Measurements from ENCODE around the gene LEF1.

Gene LEF1

DNA sequence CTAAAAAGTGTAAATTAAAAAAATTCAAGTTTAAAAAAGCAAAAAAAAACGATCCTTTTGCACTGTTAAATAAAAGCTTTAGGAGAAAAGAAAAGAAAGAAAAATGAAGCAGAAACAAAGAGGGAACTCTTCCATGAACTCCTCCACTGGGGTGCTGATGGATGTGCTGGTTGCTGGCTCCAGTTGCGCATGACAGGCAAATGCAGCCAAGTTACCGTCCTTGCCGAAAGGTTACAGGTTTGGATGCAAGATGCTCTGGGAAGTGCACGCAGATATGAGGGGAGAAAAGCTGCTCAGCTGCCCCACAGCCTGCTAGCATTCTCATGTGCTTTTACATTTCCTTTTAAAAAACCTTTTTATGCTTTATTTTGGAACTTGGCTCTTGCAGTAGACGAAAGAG is 120.6 kb downstream of the LEF1 start:
- peak overlapping the region; percentile 87 for H3K27ac Mint-ChIP-seq
- H3K4me3 Mint-ChIP-seq = no peak overlapping the region
- peaks cover 35% of the 10 kb centered on the region for H3K36me3 Mint-ChIP-seq (ENCODE audit: low read depth)
- TF ChIP-seq CTCF (IDR thresholded peaks at IDR 0.05) = no peak
- DNase-seq = no peak
- H3K9me3 Mint-ChIP-seq = no peaks in the 10 kb centered on the region
- H3K27me3 Mint-ChIP-seq (ENCODE audit: low read depth, poor library complexity) = no peaks in the 10 kb centered on the region
- peaks cover 84% of the 10 kb centered on the region for H3K4me1 Mint-ChIP-seq

- DNase-seq = no peak
- no peak overlapping the region for H3K4me3 Mint-ChIP-seq
- H3K27me3 Mint-ChIP-seq (ENCODE audit: low read depth, poor library complexity) = no peaks in the 10 kb centered on the region
These were observed 121.5 kb downstream of the LEF1 start for GRCh38 chr4:108047199-108047598.

DNA sequence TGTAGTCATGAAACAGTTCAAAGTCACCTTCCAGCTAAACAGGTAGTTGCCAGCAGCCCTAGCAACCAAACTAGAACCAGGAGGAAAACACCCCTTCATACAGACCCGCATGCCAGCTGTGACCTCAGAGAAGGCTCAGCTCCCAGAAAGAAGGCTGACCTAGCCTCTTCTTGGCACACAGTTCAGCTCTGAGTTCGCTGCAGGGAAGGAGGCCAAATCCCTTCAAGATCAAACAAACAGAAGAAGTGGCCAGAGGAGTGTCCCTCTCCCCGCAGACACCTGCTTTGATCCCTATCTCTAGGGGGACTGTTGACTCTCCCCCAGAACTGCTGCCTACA is 123.1 kb downstream of the LEF1 start:
- TF ChIP-seq CTCF (IDR thresholded peaks at IDR 0.05) = no peak
- Mint-ChIP-seq H3K9me3 (peaks cover 4% of the 10 kb centered on the region), H3K4me1 (peaks cover 61% of the 10 kb centered on the region), H3K36me3 (ENCODE audit: low read depth) (peaks cover 31% of the 10 kb centered on the region), H3K27me3 (ENCODE audit: low read depth, poor library complexity) (no peaks in the 10 kb centered on the region), H3K4me3 (no peak overlapping the region), H3K27ac (peak overlapping the region; percentile 97)
- no peak for DNase-seq

More at GRCh38 chr4:108047199-108047598, 121.5 kb downstream of the LEF1 start:
- Mint-ChIP-seq H3K36me3 (ENCODE audit: low read depth) (peaks cover 35% of the 10 kb centered on the region), H3K27ac (peak overlapping the region; percentile 14), H3K4me1 (peaks cover 76% of the 10 kb centered on the region), H3K9me3 (peaks cover under 1% of the 10 kb centered on the region)
- no peak for TF ChIP-seq CTCF (IDR thresholded peaks at IDR 0.05)

DNA sequence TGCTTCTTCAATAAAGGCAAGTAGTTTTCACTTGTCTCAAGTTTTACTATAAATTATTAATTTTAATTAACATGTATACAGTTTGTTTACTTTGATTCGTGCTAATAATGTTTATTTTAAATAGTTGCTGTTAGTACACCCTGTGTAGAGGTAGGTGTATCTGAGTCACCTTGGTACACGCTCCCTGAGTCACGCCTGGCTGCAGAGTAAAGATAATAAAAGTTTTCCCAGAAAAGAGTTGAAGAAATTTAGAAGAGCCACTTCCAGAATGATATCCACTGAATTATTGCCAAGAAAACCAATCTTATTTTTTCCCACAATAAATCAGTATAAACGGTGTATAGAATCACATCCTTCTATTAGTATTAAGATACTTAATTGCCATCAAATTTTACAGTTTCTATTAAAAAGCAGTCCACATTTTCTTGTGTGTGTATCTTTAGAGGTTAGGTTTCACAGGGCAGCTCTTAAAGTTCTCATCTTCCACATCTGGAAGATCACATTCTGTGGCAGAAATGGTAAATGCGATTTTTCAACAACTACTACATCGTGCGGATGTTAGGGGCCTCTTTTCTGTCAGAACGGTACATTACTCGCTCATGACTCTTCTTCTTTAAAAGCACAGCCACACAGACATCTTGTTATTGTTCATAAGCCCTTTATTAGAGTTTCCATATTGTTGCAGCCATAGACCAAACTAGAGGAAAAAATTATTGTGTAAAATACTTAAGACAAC is 123.6 kb downstream of the LEF1 start:
- Mint-ChIP-seq H3K27me3 (ENCODE audit: low read depth, poor library complexity) (no peaks in the 10 kb centered on the region), H3K27ac (peak overlapping the region; percentile 97), H3K9me3 (peaks cover 9% of the 10 kb centered on the region), H3K4me3 (no peak overlapping the region), H3K36me3 (ENCODE audit: low read depth) (peaks cover 31% of the 10 kb centered on the region), H3K4me1 (peaks cover 57% of the 10 kb centered on the region)
- DNase-seq = no peak
- no peak for TF ChIP-seq CTCF (IDR thresholded peaks at IDR 0.05)

GRCh38 chr4:108043526-108043925 is 125.2 kb downstream of the LEF1 start:
- Mint-ChIP-seq H3K27ac (peak overlapping the region; percentile 90), H3K4me1 (peaks cover 44% of the 10 kb centered on the region), H3K36me3 (ENCODE audit: low read depth) (peaks cover 21% of the 10 kb centered on the region), H3K9me3 (peaks cover 13% of the 10 kb centered on the region), H3K4me3 (no peak overlapping the region), H3K27me3 (ENCODE audit: low read depth, poor library complexity) (peaks cover 4% of the 10 kb centered on the region)
- TF ChIP-seq CTCF (IDR thresholded peaks at IDR 0.05) = no peak
- no peak for DNase-seq

DNA sequence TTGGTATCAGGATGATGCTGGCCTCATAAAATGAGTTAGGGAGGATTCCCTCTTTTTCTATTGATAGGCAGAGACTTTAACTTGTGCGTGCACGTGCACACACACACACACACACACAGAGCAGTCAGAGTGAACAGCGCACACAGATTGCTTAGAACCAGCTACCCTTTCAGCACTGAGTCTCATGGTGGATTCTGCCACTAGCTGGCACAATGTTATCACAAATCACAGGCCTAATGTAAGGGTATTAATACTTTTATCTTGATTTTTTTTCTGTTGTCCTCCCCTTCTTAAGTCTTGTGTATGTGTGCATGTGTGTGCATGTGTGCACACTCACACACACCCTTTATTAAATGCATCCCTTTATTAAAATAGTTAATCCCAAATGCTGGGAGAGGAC is 125.8 kb downstream of the LEF1 start:
- peak overlapping the region; percentile 90 for H3K27ac Mint-ChIP-seq

More for the DNA sequence above, 125.8 kb downstream of the LEF1 start:
- Mint-ChIP-seq H3K9me3 (peaks cover 13% of the 10 kb centered on the region), H3K27me3 (ENCODE audit: low read depth, poor library complexity) (peaks cover 5% of the 10 kb centered on the region), H3K4me1 (peaks cover 38% of the 10 kb centered on the region), H3K4me3 (no peak overlapping the region), H3K36me3 (ENCODE audit: low read depth) (peaks cover 16% of the 10 kb centered on the region)
- TF ChIP-seq CTCF (IDR thresholded peaks at IDR 0.05) = no peak
- DNase-seq = no peak
